ENCODE results near the gene FAM120B. TPM values are rescaled to one million over a fixed set of nuclear protein-coding genes. Genes with fewer than 3 reads are reported as not detected.

The FAM120B gene
- total and polyA plus RNA-seq, 4 donors = 5.5 to 38.5 (median 20.4) TPM

Small RNAs within 50 kb of the gene (microRNA-seq; reads per million reads assigned to microRNA genes)
- 0 reads per million in 2 donors for gene MIR4644

Other genes starting within 250 kb of the FAM120B start
- gene DLL1, start 15.7 kb upstream of the FAM120B start, total RNA-seq = 10 to 100 TPM; 24.8 to 30.5 TPM
- gene DLL1, start 15.7 kb upstream of the FAM120B start, polyA plus RNA-seq = 1 to 10 TPM in 1 of 2 donors, under 1 TPM in 1; 0.13 to 4.0 TPM
- gene PSMB1, start 246.5 kb downstream of the FAM120B start, total RNA-seq = 100 to 1,000 TPM; 104 to 113 TPM
- 100 to 1,000 TPM; 237 to 254 TPM for gene PSMB1, start 246.5 kb downstream of the FAM120B start, polyA plus RNA-seq
- gene TBP, start 247.6 kb downstream of the FAM120B start, total RNA-seq = 10 to 100 TPM; 11.5 to 15.3 TPM
- gene TBP, start 247.6 kb downstream of the FAM120B start, polyA plus RNA-seq = 10 to 100 TPM; 15.5 to 22.8 TPM

All from aorta (tissue), 4 donors.